SKM-1 (cell line): ENCODE measurements around the gene SLC10A6.

Source experiments
- DNase-seq: peaks from one replicate; lab custom pipeline; 2025; ENCODE audit not compliant: unreplicated experiment; lab: John Stamatoyannopoulos, UW

The SLC10A6 gene

GRCh38 chr4:86848136-86848535 is 1.0 kb downstream of the SLC10A6 start:
- no peak for DNase-seq

- DNase-seq = no peak
These were observed 1.6 kb downstream of the SLC10A6 start for GRCh38 chr4:86847571-86847970.

GRCh38 chr4:86846921-86847320 is 2.3 kb downstream of the SLC10A6 start:
- DNase-seq = no peak

GRCh38 chr4:86845593-86845992 is 3.6 kb downstream of the SLC10A6 start:
- DNase-seq = no peak

- no peak for DNase-seq
These were observed 7.9 kb downstream of the SLC10A6 start for GRCh38 chr4:86841309-86841708.

GRCh38 chr4:86840858-86841257 is 8.3 kb downstream of the SLC10A6 start:
- no peak for DNase-seq

GRCh38 chr4:86837691-86838503 is 11.3 kb downstream of the SLC10A6 start:
- DNase-seq = no peak

- DNase-seq = no peak
These were observed 13.5 kb downstream of the SLC10A6 start for GRCh38 chr4:86835677-86836076.

GRCh38 chr4:86834901-86835300 is 14.3 kb downstream of the SLC10A6 start:
- DNase-seq = no peak

- no peak for DNase-seq
These were observed 15.6 kb downstream of the SLC10A6 start for GRCh38 chr4:86833615-86834014.

GRCh38 chr4:86831262-86832130 is 17.7 kb downstream of the SLC10A6 start:
- DNase-seq = no peak

- DNase-seq = no peak
These were observed 23.7 kb downstream of the SLC10A6 start for GRCh38 chr4:86825511-86825910.

GRCh38 chr4:86822136-86822535 is 27.0 kb downstream of the SLC10A6 start:
- DNase-seq = no peak

- no peak for DNase-seq
These were observed 28.0 kb downstream of the SLC10A6 start for GRCh38 chr4:86821151-86821550.

GRCh38 chr4:86819561-86819960 is 29.6 kb downstream of the SLC10A6 start:
- no peak for DNase-seq

- no peak for DNase-seq
These were observed 30.3 kb downstream of the SLC10A6 start for GRCh38 chr4:86818841-86819240.

GRCh38 chr4:86818211-86818610 is 31.0 kb downstream of the SLC10A6 start:
- no peak for DNase-seq

GRCh38 chr4:86816501-86817273 is 32.5 kb downstream of the SLC10A6 start:
- DNase-seq = no peak

GRCh38 chr4:86815653-86816052 is 33.5 kb downstream of the SLC10A6 start:
- no peak for DNase-seq

GRCh38 chr4:86810847-86811246 is 38.3 kb downstream of the SLC10A6 start:
- no peak for DNase-seq

GRCh38 chr4:86809809-86810208 is 39.4 kb downstream of the SLC10A6 start:
- DNase-seq = no peak
